Trophoblast cell (in vitro differentiated cells and primary cell): ENCODE measurements around the gene PPP2R3A.

Source experiments
- DNase-seq, 2 donors: peaks; one replicate each; pipeline ENCODE4 v3.0.0-alpha.2; 2016
- H2AFZ ChIP-seq: 2 replicates; pipeline ENCODE4 v1.6.1; 2013; ENCODE audit warnings: low read length, moderate library complexity, mild to moderate bottlenecking; ENCODE audit not compliant: insufficient read depth, poor library complexity
- H2AK5ac ChIP-seq: 2 replicates; pipeline ENCODE4 v1.6.1; 2013; ENCODE audit warnings: mild to moderate bottlenecking, low read length
- H2BK120ac ChIP-seq: 2 replicates; pipeline ENCODE4 v1.6.1; 2013; ENCODE audit warnings: low read length, mild to moderate bottlenecking, moderate library complexity; ENCODE audit not compliant: insufficient read depth, poor library complexity
- H2BK12ac ChIP-seq: 2 replicates; pipeline ENCODE4 v1.6.1; 2013; ENCODE audit warnings: mild to moderate bottlenecking, low read length, moderate library complexity
- H2BK5ac ChIP-seq: 2 replicates; pipeline ENCODE4 v1.6.1; 2013; ENCODE audit warnings: low read length, low read depth, moderate library complexity, mild to moderate bottlenecking; ENCODE audit not compliant: poor library complexity
- H3K14ac ChIP-seq: 2 replicates; pipeline ENCODE4 v1.6.1; 2013; ENCODE audit warnings: mild to moderate bottlenecking, low read length
- H3K18ac ChIP-seq: 2 replicates; pipeline ENCODE4 v1.6.1; 2013; ENCODE audit warnings: mild to moderate bottlenecking, low read length
- H3K23ac ChIP-seq: 2 replicates; pipeline ENCODE4 v1.6.1; 2013; ENCODE audit warnings: low read length
- H3K27ac ChIP-seq: 2 replicates; pipeline ENCODE4 v1.5.1; 2013; ENCODE audit warnings: low read depth, mild to moderate bottlenecking, inconsistent platforms, low read length, moderate library complexity
- H3K27me3 ChIP-seq: 2 replicates; pipeline ENCODE4 v1.6.1; 2013; ENCODE audit warnings: inconsistent platforms, mild to moderate bottlenecking, low read length, moderate library complexity; ENCODE audit not compliant: insufficient read depth
- H3K36me3 ChIP-seq, 2 experiments: 1 replicate in 1 of 2; 2 replicates in 1 of 2; pipeline ENCODE4 v1.6.1; 2013; ENCODE audit warnings: low read length in 2 of 2, mild to moderate bottlenecking in 2 of 2, moderate library complexity in 1 of 2; ENCODE audit not compliant: insufficient read depth in 2 of 2, control insufficient read depth in 1 of 2
- H3K4ac ChIP-seq: 2 replicates; pipeline ENCODE4 v1.6.1; 2013; ENCODE audit warnings: low read depth, mild to moderate bottlenecking, low read length, moderate library complexity
- H3K4me1 ChIP-seq, 2 experiments: 1 replicate in 1 of 2; 2 replicates in 1 of 2; pipeline ENCODE4 v1.6.1; 2013; ENCODE audit warnings: low read length in 2 of 2, mild to moderate bottlenecking in 2 of 2, moderate library complexity in 1 of 2; ENCODE audit not compliant: insufficient read depth in 2 of 2, control insufficient read depth in 1 of 2
- H3K4me2 ChIP-seq: 2 replicates; pipeline ENCODE4 v1.6.1; 2013; ENCODE audit warnings: inconsistent platforms, mild to moderate bottlenecking, low read length, moderate library complexity
- H3K4me3 ChIP-seq: 2 replicates; pipeline ENCODE4 v1.5.1; 2013; ENCODE audit warnings: mild to moderate bottlenecking, low read depth, low read length, inconsistent platforms
- H3K79me1 ChIP-seq: one replicate; pipeline ENCODE4 v1.6.1; 2013; ENCODE audit warnings: low read length
- H3K79me2 ChIP-seq: 2 replicates; pipeline ENCODE4 v1.6.1; 2013; ENCODE audit warnings: low read length, mild to moderate bottlenecking; ENCODE audit not compliant: control insufficient read depth, insufficient read depth, poor library complexity
- H3K9ac ChIP-seq: 2 replicates; pipeline ENCODE4 v1.6.1; 2013; ENCODE audit warnings: mild to moderate bottlenecking, low read length
- H3K9me3 ChIP-seq: 2 replicates; pipeline ENCODE4 v1.6.1; 2013; ENCODE audit warnings: low read depth, mild to moderate bottlenecking, control low read depth, inconsistent platforms, low read length; ENCODE audit not compliant: insufficient read depth
- H4K12ac ChIP-seq: 2 replicates; pipeline ENCODE4 v1.6.1; 2013; ENCODE audit warnings: low read depth, mild to moderate bottlenecking, low read length, moderate library complexity
- H4K8ac ChIP-seq: 2 replicates; pipeline ENCODE4 v1.6.1; 2013; ENCODE audit warnings: low read depth, mild to moderate bottlenecking, low read length, moderate library complexity
- H4K91ac ChIP-seq: one replicate; pipeline ENCODE4 v1.6.1; 2013; ENCODE audit warnings: low read depth, mild to moderate bottlenecking, low read length, moderate library complexity
- WGBS: extraction: QIAGEN DNeasy Blood & Tissue Kit; methylation state at CpG from one replicate; pipeline ENCODE4 v1.1.7; 2013; ENCODE audit warnings: missing lambda C conversion rate; ENCODE audit not compliant: insufficient read length, insufficient coverage; ENCODE audit errors: extremely low coverage; 5-methylcytosine and 5-hydroxymethylcytosine counted together

PPP2R3A gene

GRCh38 chr3:136195258-136196063 is 229.9 kb downstream of the PPP2R3A start:
- H3K27ac ChIP-seq = peak overlapping the region; percentile 99
- peak overlapping the region; percentile 95 for H3K18ac ChIP-seq
- H2BK120ac ChIP-seq = peak overlapping the region; percentile 93
- H3K4me1 ChIP-seq = peaks cover 2 to 3% of the 10 kb centered on the region in 2 experiments
- H3K27me3 ChIP-seq = no peaks in the 10 kb centered on the region
- H4K91ac ChIP-seq = peak overlapping the region; percentile 99
- peak overlapping the region; percentile 98 for H3K14ac ChIP-seq
- no peaks in the 10 kb centered on the region for H3K9me3 ChIP-seq
- H3K79me2 ChIP-seq = peaks cover 32% of the 10 kb centered on the region
- H3K9ac ChIP-seq = peak overlapping the region; percentile 94
- peaks cover 20% of the 10 kb centered on the region for H3K79me1 ChIP-seq
- WGBS = no CpG with 5 or more reads among the region's 103 CpGs
- no peaks in the 10 kb centered on the region for H3K36me3 ChIP-seq
- H2BK5ac ChIP-seq = peak overlapping the region; percentile 97
- peak overlapping the region; percentile 82 for H2AFZ ChIP-seq
- H3K23ac ChIP-seq = no peak overlapping the region
- H4K12ac ChIP-seq = peak overlapping the region; percentile 94
- peak; percentile 50 to 75 for DNase-seq
- H2BK12ac ChIP-seq = no peak overlapping the region
- peak overlapping the region; percentile 68 for H3K4me2 ChIP-seq
- H2AK5ac ChIP-seq = peak overlapping the region; percentile 1
- peak overlapping the region; percentile 98 for H4K8ac ChIP-seq
- H3K4me3 ChIP-seq = peak overlapping the region; percentile 96
- H3K4ac ChIP-seq = peak overlapping the region; percentile 97

- Histone ChIP-seq H2AFZ (peak within 1 kb of the TSS; percentile 82), H3K27me3 (no peaks in the 10 kb centered on the region), H2AK5ac (peak within 1 kb of the TSS; percentile 80), H3K27ac (peak within 1 kb of the TSS; percentile 99), H3K4me3 (peak within 1 kb of the TSS; percentile 96), H4K91ac (peak within 1 kb of the TSS; percentile 99), H3K4me1 (peaks cover 2 to 3% of the 10 kb centered on the region in 2 experiments), H4K8ac (peak within 1 kb of the TSS; percentile 98), H3K79me2 (peaks cover 32% of the 10 kb centered on the region), H3K9me3 (no peaks in the 10 kb centered on the region), H3K79me1 (peaks cover 20% of the 10 kb centered on the region), H2BK12ac (no peak within 1 kb of the TSS), H3K36me3 (no peaks in the 10 kb centered on the region), H3K14ac (peak within 1 kb of the TSS; percentile 98), H3K18ac (peak within 1 kb of the TSS; percentile 95), H2BK5ac (peak within 1 kb of the TSS; percentile 97), H2BK120ac (peak within 1 kb of the TSS; percentile 93), H3K4ac (peak within 1 kb of the TSS; percentile 97), H3K23ac (no peak within 1 kb of the TSS), H3K9ac (peak within 1 kb of the TSS; percentile 94), H3K4me2 (peak within 1 kb of the TSS; percentile 68), H4K12ac (peak within 1 kb of the TSS; percentile 94)
- DNase-seq = no peak
- no CpG with 5 or more reads among the region's 37 CpGs for WGBS
Observed at GRCh38 chr3:136196064-136196400, 230.5 kb downstream of the PPP2R3A start, which contains the start of gene MSL2. TSS of gene MSL2 (minus strand) at chr3:136196335. CDS start at chr3:136195113, 1,222 bp downstream.

GRCh38 chr3:136196401-136197158 is 231.1 kb downstream of the PPP2R3A start:
- Histone ChIP-seq H3K79me1 (peaks cover 20% of the 10 kb centered on the region), H2BK5ac (peak overlapping the region; percentile 88), H3K4me2 (peak overlapping the region; percentile 68), H3K9me3 (no peaks in the 10 kb centered on the region), H2BK12ac (no peak overlapping the region), H4K8ac (peak overlapping the region; percentile 94), H3K36me3 (no peaks in the 10 kb centered on the region), H4K12ac (peak overlapping the region; percentile 38), H3K4me1 (peaks cover 0 to 2% of the 10 kb centered on the region in 2 experiments), H3K4ac (peak overlapping the region; percentile 70), H2AFZ (peak overlapping the region; percentile 70), H3K27me3 (no peaks in the 10 kb centered on the region), H3K27ac (peak overlapping the region; percentile 99), H3K23ac (no peak overlapping the region), H2BK120ac (peak overlapping the region; percentile 79), H2AK5ac (no peak overlapping the region), H3K4me3 (peak overlapping the region; percentile 96), H3K14ac (peak overlapping the region; percentile 71), H4K91ac (peak overlapping the region; percentile 99), H3K79me2 (peaks cover 28% of the 10 kb centered on the region), H3K18ac (peak overlapping the region; percentile 89), H3K9ac (peak overlapping the region; percentile 78)
- DNase-seq = peak; percentile 100
- WGBS = no CpG with 5 or more reads among the region's 64 CpGs

GRCh38 chr3:136197159-136197793 is 231.7 kb downstream of the PPP2R3A start:
- Histone ChIP-seq H2BK120ac (peak overlapping the region; percentile 79), H3K9ac (peak overlapping the region; percentile 30), H4K12ac (peak overlapping the region; percentile 38), H3K4ac (peak overlapping the region; percentile 11), H3K79me1 (peaks cover 20% of the 10 kb centered on the region), H3K14ac (peak overlapping the region; percentile 71), H2AK5ac (no peak overlapping the region), H3K4me3 (peak overlapping the region; percentile 73), H2AFZ (peak overlapping the region; percentile 70), H2BK12ac (no peak overlapping the region), H3K18ac (peak overlapping the region; percentile 22), H3K79me2 (peaks cover 28% of the 10 kb centered on the region), H3K36me3 (no peaks in the 10 kb centered on the region), H3K4me2 (peak overlapping the region; percentile 68), H3K27ac (peak overlapping the region; percentile 99), H3K4me1 (peaks cover 0 to under 1% of the 10 kb centered on the region in 2 experiments), H2BK5ac (peak overlapping the region; percentile 88), H3K9me3 (no peaks in the 10 kb centered on the region), H3K23ac (no peak overlapping the region), H3K27me3 (no peaks in the 10 kb centered on the region), H4K8ac (peak overlapping the region; percentile 94), H4K91ac (peak overlapping the region; percentile 78)
- no CpG with 5 or more reads among the region's 15 CpGs for whole genome bisulfite sequencing
- DNase-seq = no peak
